GM23338 (cell line): ENCODE data around the gene METTL24. TPM values are rescaled to one million over a fixed set of nuclear protein-coding genes. Genes with fewer than 3 reads are reported as not detected.

Experiments used
- ATAC-seq: fragments of 200-7000 bp; cut with Tn5 transposase; 3 replicates; pipeline ENCODE4 v1.9.1; 2020
- DNase-seq: peaks from one replicate; pipeline ENCODE4 v3.0.0-alpha.2; 2015; ENCODE audit warnings: low spot score
- H2AFZ ChIP-seq: fragments of 200-600 bp; sonication (generic); 2 replicates; pipeline ENCODE4 v1.8.0; 2016; ENCODE audit warnings: antibody characterized with exemption, mild to moderate bottlenecking, moderate library complexity
- H3F3A ChIP-seq: fragments of 200-600 bp; sonication (generic); replicated peaks from 2 replicates; pipeline ENCODE4 v1.8.0; 2017; ENCODE audit warnings: antibody characterized with exemption, mixed run types, low read depth
- H3K27ac ChIP-seq: fragments of 200-600 bp; sonication (generic); 2 replicates; pipeline ENCODE4 v1.6.1; 2016; ENCODE audit warnings: low read depth
- H3K27me3 ChIP-seq: fragments of 200-600 bp; sonication (generic); 2 replicates; pipeline ENCODE4 v1.8.0; 2016; ENCODE audit warnings: mild to moderate bottlenecking, mixed run types, moderate library complexity; ENCODE audit not compliant: insufficient read depth
- H3K36me3 ChIP-seq: fragments of 200-600 bp; sonication (generic); 2 replicates; pipeline ENCODE4 v1.8.0; 2016; ENCODE audit warnings: mild to moderate bottlenecking; ENCODE audit not compliant: insufficient read depth
- H3K4me1 ChIP-seq: fragments of 200-600 bp; sonication (generic); 2 replicates; pipeline ENCODE4 v1.8.0; 2016; ENCODE audit warnings: mild to moderate bottlenecking, moderate library complexity; ENCODE audit not compliant: insufficient read depth
- H3K4me2 ChIP-seq: fragments of 200-600 bp; sonication (generic); 2 replicates; pipeline ENCODE4 v1.7.1; 2017; ENCODE audit warnings: mixed run types
- H3K4me3 ChIP-seq: fragments of 200-600 bp; sonication (generic); 2 replicates; pipeline ENCODE4 v1.6.1; 2016; ENCODE audit warnings: mixed run types
- H3K79me2 ChIP-seq: fragments of 200-600 bp; sonication (generic); replicated peaks from 2 replicates; pipeline ENCODE4 v1.8.0; 2017; ENCODE audit warnings: mild to moderate bottlenecking; ENCODE audit not compliant: insufficient read depth
- H3K9me2 ChIP-seq: fragments of 200-600 bp; sonication (generic); 2 replicates; pipeline ENCODE4 v1.8.0; 2017; ENCODE audit not compliant: insufficient read depth
- H4K20me1 ChIP-seq: fragments of 200-600 bp; sonication (generic); replicated peaks from 2 replicates; pipeline ENCODE4 v1.8.0; 2017; ENCODE audit warnings: mild to moderate bottlenecking; ENCODE audit not compliant: insufficient read depth
- H3K27ac Mint-ChIP-seq: 2 replicates; pipeline ENCODE4 v1.8.0; 2020; ENCODE audit warnings: inconsistent platforms, mild to moderate bottlenecking, moderate library complexity, mixed read lengths
- H3K27me3 Mint-ChIP-seq: 3 replicates; pipeline ENCODE4 v1.8.0; 2022; ENCODE audit warnings: low read depth, mild to moderate bottlenecking, moderate library complexity, mixed read lengths, inconsistent platforms; ENCODE audit not compliant: insufficient read depth, poor library complexity
- H3K36me3 Mint-ChIP-seq: 3 replicates; pipeline ENCODE4 v1.8.0; 2021; ENCODE audit warnings: low read depth, mild to moderate bottlenecking, inconsistent platforms, moderate library complexity, mixed read lengths
- H3K4me1 Mint-ChIP-seq: 3 replicates; pipeline ENCODE4 v1.8.0; 2020; ENCODE audit warnings: mild to moderate bottlenecking, inconsistent platforms, mixed read lengths
- H3K4me3 Mint-ChIP-seq: 3 replicates; pipeline ENCODE4 v1.8.0; 2021; ENCODE audit warnings: moderate library complexity, mild to moderate bottlenecking, inconsistent platforms, mixed read lengths
- H3K9me3 Mint-ChIP-seq: 3 replicates; pipeline ENCODE4 v1.8.0; 2020; ENCODE audit warnings: moderate library complexity, mild to moderate bottlenecking, inconsistent platforms, mixed read lengths
- CREB1 ChIP-seq: fragments of 250-450 bp; sonication (Bioruptor Pico); IDR thresholded peaks from 2 replicates; pipeline ENCODE4 v1.5.0; 2020; ENCODE audit warnings: low read depth, mild to moderate bottlenecking, moderate library complexity
- CTCF ChIP-seq, 2 experiments: fragments of 200-600 bp in 1 of 2; sonication (generic) in 1 of 2; conservative IDR thresholded peaks; 2 replicates each; pipeline versions ENCODE4 v1.5.1 to v1.6.1; 2016 to 2017; ENCODE audit warnings: antibody characterized with exemption in 2 of 2, low read depth in 2 of 2, mild to moderate bottlenecking in 2 of 2, moderate library complexity in 1 of 2
- EZH2 ChIP-seq: fragments of 200-600 bp; sonication (generic); IDR thresholded peaks from one replicate; pipeline ENCODE4 v1.8.0; 2017; ENCODE audit warnings: antibody characterized with exemption, mild to moderate bottlenecking, low read depth; ENCODE audit not compliant: unreplicated experiment
- EZH2phosphoT487 ChIP-seq: fragments of 200-600 bp; sonication (generic); IDR thresholded peaks from one replicate; pipeline ENCODE4 v1.8.1; 2018; ENCODE audit warnings: antibody characterized with exemption; ENCODE audit not compliant: unreplicated experiment
- NANOG ChIP-seq: IDR thresholded peaks from 2 replicates; pipeline ENCODE4 v1.6.1; 2016; ENCODE audit warnings: antibody characterized with exemption, borderline replicate concordance
- POLR2AphosphoS5 ChIP-seq: IDR thresholded peaks from 2 replicates; pipeline ENCODE4 v1.6.1; 2016; ENCODE audit warnings: antibody characterized with exemption, low read depth
- REST ChIP-seq: IDR thresholded peaks from one replicate; pipeline ENCODE4 v1.6.1; 2018; ENCODE audit warnings: antibody characterized with exemption; ENCODE audit not compliant: unreplicated experiment
- STAT1 ChIP-seq: IDR thresholded peaks from one replicate; pipeline ENCODE4 v1.6.1; 2016; ENCODE audit warnings: antibody characterized with exemption; ENCODE audit not compliant: unreplicated experiment
- ZNF114 ChIP-seq: fragments of 250-450 bp; sonication (Bioruptor Pico); IDR thresholded peaks from 2 replicates; pipeline ENCODE4 v1.5.0; 2020; ENCODE audit warnings: mild to moderate bottlenecking, moderate library complexity
- ZNF331 ChIP-seq: fragments of 250-450 bp; sonication (Bioruptor Pico); IDR thresholded peaks from 2 replicates; pipeline ENCODE4 v1.5.0; 2020; ENCODE audit warnings: low read depth, mild to moderate bottlenecking, moderate library complexity
- polyA plus RNA-seq: library from polyadenylated mRNA; unstranded; fragments of >200 nt; fragmentation: Nextera tagmentation; extraction: Ambion mirVana; gene quantifications from 2 replicates; pipeline ENCODE4 v1.2.1, GENCODE V29; 2016
- total RNA-seq: library from RNA; depleted of rRNA; stranded (reverse); fragments of >200 nt; shearing (Covaris generic); gene quantifications from 2 replicates; pipeline ENCODE4 v1.2.3, GENCODE V29; 2014

METTL24 gene
- total and polyA plus RNA-seq, 2 experiments from 2014 or later: 0.35 TPM; not detected in 1

- DNase-seq (no peak), ATAC-seq (no peak; the same call in 1 of the 3 replicates)
- H3K4me1 Mint-ChIP-seq: peaks cover 18% of the 10 kb centered on the region; the same call in 2 of the 3 replicates
- no peaks in the 10 kb centered on the region for H3K27me3 Mint-ChIP-seq
- no peaks in the 10 kb centered on the region for H3K9me3 Mint-ChIP-seq
- Histone ChIP-seq H4K20me1 (no peaks in the 10 kb centered on the region), H2AFZ (no peak overlapping the region), H3K27ac (no peak overlapping the region), H3K27me3 (no peaks in the 10 kb centered on the region), H3K79me2 (no peaks in the 10 kb centered on the region), H3K4me3 (no peak overlapping the region), H3K36me3 (no peaks in the 10 kb centered on the region), H3K4me2 (no peak overlapping the region), H3K9me2 (0 out of 2 replicates have a peak, but pooled peaks cover 3% of the 10 kb centered on the region), H3F3A (no peaks in the 10 kb centered on the region), H3K4me1 (peaks cover 16% of the 10 kb centered on the region)
- no peak overlapping the region for H3K4me3 Mint-ChIP-seq
- no peaks in the 10 kb centered on the region for H3K36me3 Mint-ChIP-seq
- no peak overlapping the region for H3K27ac Mint-ChIP-seq
- no peak for TF ChIP-seq EZH2phosphoT487
- no peak for TF ChIP-seq CTCF (conservative IDR thresholded peaks at IDR 0.05; ENCODE audit: low read depth in 2 of 2)
- no peak for TF ChIP-seq ZNF331 (CRISPR knock-in tag)
- no peak for TF ChIP-seq EZH2
- no peak for TF ChIP-seq STAT1
Measured at GRCh38 chr6:110366975-110367374, 8.8 kb upstream of the METTL24 start.

- H3K27me3 Mint-ChIP-seq: no peaks in the 10 kb centered on the region
- Histone ChIP-seq H3K4me1 (peaks cover 16% of the 10 kb centered on the region), H3K27ac (no peak overlapping the region), H3K79me2 (no peaks in the 10 kb centered on the region), H3K4me2 (no peak overlapping the region), H2AFZ (peak overlapping the region; percentile 48; the same call in 1 of the 2 replicates), H3K27me3 (no peaks in the 10 kb centered on the region), H4K20me1 (no peaks in the 10 kb centered on the region), H3K9me2 (0 out of 2 replicates have a peak, but pooled peaks cover 3% of the 10 kb centered on the region), H3F3A (no peaks in the 10 kb centered on the region), H3K4me3 (no peak overlapping the region), H3K36me3 (no peaks in the 10 kb centered on the region)
- H3K4me3 Mint-ChIP-seq: no peak overlapping the region
- no peaks in the 10 kb centered on the region for H3K36me3 Mint-ChIP-seq
- H3K27ac Mint-ChIP-seq: no peak overlapping the region
- no peaks in the 10 kb centered on the region for H3K9me3 Mint-ChIP-seq
- no peak for DNase-seq
- peaks cover 18% of the 10 kb centered on the region; the same call in 2 of the 3 replicates for H3K4me1 Mint-ChIP-seq
- no peak for ATAC-seq
- no peak for TF ChIP-seq EZH2phosphoT487
- TF ChIP-seq REST: no peak
- no peak for TF ChIP-seq ZNF114 (CRISPR knock-in tag)
- no peak for TF ChIP-seq CREB1 (CRISPR knock-in tag)
- TF ChIP-seq POLR2AphosphoS5: no peak
- TF ChIP-seq CTCF (conservative IDR thresholded peaks at IDR 0.05; ENCODE audit: low read depth in 2 of 2): no peak
- TF ChIP-seq NANOG: no peak
Measured at GRCh38 chr6:110366256-110366655, 8.1 kb upstream of the METTL24 start.
